Endothelial cell of umbilical vein (primary cell): ENCODE measurements around the gene LUZP2.

ENCODE experiments used
- CTCF ChIP-seq, 2 donors: IDR thresholded peaks; 1 replicate in 1 of 2; 2 replicates in 1 of 2; pipeline ENCODE4 v1.5.1; 2011; ENCODE audit warnings: low read length in 2 of 2, mild to moderate bottlenecking in 2 of 2, moderate library complexity in 2 of 2, control low read depth in 1 of 2, inconsistent platforms in 1 of 2, low read depth in 1 of 2; ENCODE audit not compliant: insufficient read depth in 1 of 2; ENCODE audit errors: extremely low read depth in 1 of 2
- EZH2 ChIP-seq: IDR thresholded peaks from 2 replicates; pipeline ENCODE4 v1.6.1; 2012; ENCODE audit warnings: borderline replicate concordance, low read depth, mild to moderate bottlenecking, moderate library complexity, low read length, inconsistent platforms; ENCODE audit not compliant: severe bottlenecking
- GATA2 ChIP-seq: IDR thresholded peaks from 2 replicates; pipeline ENCODE4 v1.7.0; 2011; ENCODE audit warnings: low read depth, mild to moderate bottlenecking, moderate library complexity, mixed read lengths, low read length; ENCODE audit not compliant: insufficient read length, insufficient read depth
- JUN ChIP-seq: IDR thresholded peaks from 2 replicates; pipeline ENCODE4 v1.6.1; 2011; ENCODE audit warnings: borderline replicate concordance, low read depth; ENCODE audit not compliant: insufficient read length, insufficient read depth
- MYC ChIP-seq: IDR thresholded peaks from one replicate; pipeline ENCODE4 v1.6.1; 2011; ENCODE audit warnings: mild to moderate bottlenecking, low read depth, low read length
- POLR2A ChIP-seq: IDR thresholded peaks from 2 replicates; pipeline ENCODE4 v1.6.1; 2012; ENCODE audit warnings: low read depth, mild to moderate bottlenecking, control low read depth, low read length
- POLR2AphosphoS5 ChIP-seq: IDR thresholded peaks from 2 replicates; pipeline ENCODE4 v1.6.1; 2012; ENCODE audit warnings: low read depth, mild to moderate bottlenecking, control low read depth, low read length, moderate library complexity; ENCODE audit not compliant: insufficient read depth
- TF ChIP-seq, protein P1 (sequence below): IDR thresholded peaks from 2 replicates; pipeline ENCODE4 v1.6.1; 2011; ENCODE audit not compliant: insufficient read depth, insufficient read length

DNA sequence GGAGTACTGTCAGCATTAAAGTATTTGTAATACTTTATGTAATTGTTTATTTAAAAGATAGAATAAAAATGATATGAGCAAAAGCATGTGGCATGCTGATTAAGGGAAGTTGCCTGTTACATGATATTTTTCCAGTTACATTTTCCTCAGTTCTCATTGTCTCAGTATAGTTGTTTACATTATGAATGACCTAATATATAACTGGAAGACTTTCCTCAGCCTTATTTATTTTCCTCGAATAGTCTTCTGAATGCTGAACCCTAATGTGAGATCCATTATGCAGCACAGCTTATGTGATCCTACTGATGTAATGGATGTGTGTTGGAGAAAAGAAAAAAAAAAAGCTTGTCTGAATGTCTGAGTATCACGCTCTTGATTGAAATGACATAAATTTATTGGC, 95.5 kb downstream of the LUZP2 start:
- no peak for TF ChIP-seq POLR2AphosphoS5
- TF ChIP-seq CTCF (IDR thresholded peaks at IDR 0.05; ENCODE audit: extremely low read depth in 1 of 2, insufficient read depth in 1 of 2, low read depth in 1 of 2, low read length in 2 of 2): no peak
- TF ChIP-seq, protein P1, sequence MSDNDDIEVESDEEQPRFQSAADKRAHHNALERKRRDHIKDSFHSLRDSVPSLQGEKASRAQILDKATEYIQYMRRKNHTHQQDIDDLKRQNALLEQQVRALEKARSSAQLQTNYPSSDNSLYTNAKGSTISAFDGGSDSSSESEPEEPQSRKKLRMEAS: no peak
- TF ChIP-seq JUN: no peak
- TF ChIP-seq GATA2: no peak
- no peak for TF ChIP-seq MYC
- no peak for TF ChIP-seq EZH2
- TF ChIP-seq POLR2A: no peak
